KOPT-K1 (cell line): ENCODE measurements around the gene RHOB.
"Not testable (repeated sequence)": the region's sequence is repeated elsewhere in the genome, so short reads cannot be mapped to it uniquely, and the experiment has no call there.

Experiments used
- H3K27ac ChIP-seq: fragments of 200-600 bp; sonication (generic); 2 replicates; pipeline ENCODE4 v1.5.1; 2016; ENCODE audit warnings: antibody characterized with exemption, mild to moderate bottlenecking, low read depth, low read length; ENCODE audit not compliant: poor library complexity, severe bottlenecking
- H3K36me3 ChIP-seq: fragments of 200-600 bp; sonication (generic); 2 replicates; pipeline ENCODE4 v1.5.1; 2017; ENCODE audit warnings: antibody characterized with exemption, mild to moderate bottlenecking, low read length, moderate library complexity; ENCODE audit not compliant: insufficient read depth
- H3K9me3 ChIP-seq: fragments of 200-600 bp; sonication (generic); 2 replicates; pipeline ENCODE4 v1.5.1; 2017; ENCODE audit warnings: antibody characterized with exemption, low read length, mild to moderate bottlenecking; ENCODE audit not compliant: insufficient read depth, poor library complexity, severe bottlenecking

The RHOB gene

GRCh38 chr2:20417230-20417821, 29.5 kb upstream of the RHOB start:
- not testable (repeated sequence) for H3K9me3 ChIP-seq, H3K36me3 ChIP-seq, H3K27ac ChIP-seq

- no peaks in the 10 kb centered on the region for H3K36me3 ChIP-seq
Observed at GRCh38 chr2:20418519-20418918, 28.4 kb upstream of the RHOB start.

GRCh38 chr2:20419007-20419576, 27.8 kb upstream of the RHOB start:
- no peaks in the 10 kb centered on the region for H3K9me3 ChIP-seq
- H3K27ac ChIP-seq, result no peak overlapping the region
- H3K36me3 ChIP-seq, result no peaks in the 10 kb centered on the region

More at GRCh38 chr2:20418519-20418918, 28.4 kb upstream of the RHOB start:
- Histone ChIP-seq H3K9me3 (no peaks in the 10 kb centered on the region), H3K27ac (no peak overlapping the region)

GRCh38 chr2:20419752-20420151, 27.1 kb upstream of the RHOB start:
- Histone ChIP-seq H3K9me3 (no peaks in the 10 kb centered on the region), H3K27ac (no peak overlapping the region), H3K36me3 (no peaks in the 10 kb centered on the region)

GRCh38 chr2:20421336-20421987, 25.4 kb upstream of the RHOB start:
- Histone ChIP-seq H3K9me3 (no peaks in the 10 kb centered on the region), H3K27ac (no peak overlapping the region), H3K36me3 (no peaks in the 10 kb centered on the region)

GRCh38 chr2:20421988-20422370, 24.9 kb upstream of the RHOB start:
- Histone ChIP-seq H3K27ac (no peak overlapping the region), H3K36me3 (no peaks in the 10 kb centered on the region), H3K9me3 (no peaks in the 10 kb centered on the region)

GRCh38 chr2:20422402-20423271, 24.2 kb upstream of the RHOB start:
- Histone ChIP-seq H3K36me3 (no peaks in the 10 kb centered on the region), H3K27ac (no peak overlapping the region), H3K9me3 (no peaks in the 10 kb centered on the region)

- H3K36me3 ChIP-seq, result no peaks in the 10 kb centered on the region
- no peak overlapping the region for H3K27ac ChIP-seq
Observed at GRCh38 chr2:20423359-20423758, 23.5 kb upstream of the RHOB start.

GRCh38 chr2:20423847-20424246, 23.0 kb upstream of the RHOB start:
- Histone ChIP-seq H3K36me3 (no peaks in the 10 kb centered on the region), H3K27ac (no peak overlapping the region), H3K9me3 (no peaks in the 10 kb centered on the region)

More at GRCh38 chr2:20423359-20423758, 23.5 kb upstream of the RHOB start:
- H3K9me3 ChIP-seq, result no peaks in the 10 kb centered on the region

GRCh38 chr2:20424300-20425290, 22.3 kb upstream of the RHOB start:
- H3K27ac ChIP-seq, result no peak overlapping the region
- H3K36me3 ChIP-seq, result no peaks in the 10 kb centered on the region
- H3K9me3 ChIP-seq, result no peaks in the 10 kb centered on the region

- Histone ChIP-seq H3K36me3 (no peaks in the 10 kb centered on the region), H3K27ac (no peak overlapping the region), H3K9me3 (no peaks in the 10 kb centered on the region)
Observed at GRCh38 chr2:20425371-20425881, 21.4 kb upstream of the RHOB start.

- Histone ChIP-seq H3K9me3 (no peaks in the 10 kb centered on the region), H3K36me3 (no peaks in the 10 kb centered on the region), H3K27ac (no peak overlapping the region)
Observed at GRCh38 chr2:20425884-20426283, 21.0 kb upstream of the RHOB start.

- H3K9me3 ChIP-seq, result no peaks in the 10 kb centered on the region
- H3K36me3 ChIP-seq, result no peaks in the 10 kb centered on the region
- H3K27ac ChIP-seq, result no peak overlapping the region
Observed at GRCh38 chr2:20427931-20428526, 18.8 kb upstream of the RHOB start.
